ENCODE data around the gene ZNF565.
"Not testable (repeated sequence)": the region's sequence is repeated elsewhere in the genome, so short reads cannot be mapped to it uniquely, and the experiment has no call there.

ZNF565 gene

GRCh38 chr19:36214386-36215275 is at the start of gene ZNF565, which contains the start of gene ZNF146:
Gene ZNF565 (minus strand): TSS chr19:36214665. CDS start chr19:36201985, 12,680 bp downstream.
Gene ZNF146 (plus strand): TSS chr19:36215106. CDS start chr19:36236441, 21,335 bp downstream.
- peak; percentile 91 for DNase-seq (ENCODE audit: low read depth)

GRCh38 chr19:36259211-36259610 is 44.7 kb upstream of the ZNF565 start:
- DNase-seq (ENCODE audit: low read depth) = no peak

- no peak for DNase-seq (ENCODE audit: low read depth)
Measured at GRCh38 chr19:36258028-36258875, 43.8 kb upstream of the ZNF565 start.

- no peak for DNase-seq (ENCODE audit: low read depth)
Measured at GRCh38 chr19:36257520-36257876, 43.0 kb upstream of the ZNF565 start.

GRCh38 chr19:36256853-36257519 is 42.5 kb upstream of the ZNF565 start:
- no peak for DNase-seq (ENCODE audit: low read depth)

- DNase-seq (ENCODE audit: low read depth) = no peak
Measured at GRCh38 chr19:36256064-36256463, 41.6 kb upstream of the ZNF565 start.

- DNase-seq (ENCODE audit: low read depth) = no peak
Measured at GRCh38 chr19:36255316-36255715, 40.9 kb upstream of the ZNF565 start.

GRCh38 chr19:36254848-36255247 is 40.4 kb upstream of the ZNF565 start:
- DNase-seq (ENCODE audit: low read depth) = no peak

- DNase-seq (ENCODE audit: low read depth) = no peak
Measured at GRCh38 chr19:36252047-36252446, 37.6 kb upstream of the ZNF565 start.

GRCh38 chr19:36246006-36246481 is 31.6 kb upstream of the ZNF565 start:
- DNase-seq (ENCODE audit: low read depth) = no peak

- no peak for DNase-seq (ENCODE audit: low read depth)
Measured at GRCh38 chr19:36245210-36246005, 30.9 kb upstream of the ZNF565 start.

GRCh38 chr19:36244066-36244465 is 29.6 kb upstream of the ZNF565 start:
- no peak for DNase-seq (ENCODE audit: low read depth)

GRCh38 chr19:36236946-36237310 is 22.5 kb upstream of the ZNF565 start:
- DNase-seq (ENCODE audit: low read depth) = no peak

GRCh38 chr19:36236304-36236945 is 22.0 kb upstream of the ZNF565 start:
- no peak for DNase-seq (ENCODE audit: low read depth)

- DNase-seq (ENCODE audit: low read depth) = not testable (repeated sequence)
Measured at GRCh38 chr19:36233626-36234025, 19.2 kb upstream of the ZNF565 start.

- no peak for DNase-seq (ENCODE audit: low read depth)
Measured at GRCh38 chr19:36225219-36225892, 10.9 kb upstream of the ZNF565 start.

- no peak for DNase-seq (ENCODE audit: low read depth)
Measured at GRCh38 chr19:36222503-36222902, 8.0 kb upstream of the ZNF565 start.

- no peak for DNase-seq (ENCODE audit: low read depth)
Measured at GRCh38 chr19:36221474-36221873, 7.0 kb upstream of the ZNF565 start.

- DNase-seq (ENCODE audit: low read depth) = no peak
Measured at GRCh38 chr19:36215276-36216123, 1.0 kb upstream of the ZNF565 start.
